SIG-M5 treated with dmso at 0.1 percent for 504 hours (cell line): ENCODE measurements around the gene BRINP3.

ENCODE experiments used
- DNase-seq: peaks from one replicate; lab custom pipeline; 2025; ENCODE audit not compliant: unreplicated experiment; lab: John Stamatoyannopoulos, UW

BRINP3 gene

GRCh38 chr1:190193508-190194115 lies 284.1 kb downstream of the BRINP3 start:
- no peak for DNase-seq

GRCh38 chr1:190192627-190193026 lies 285.0 kb downstream of the BRINP3 start:
- no peak for DNase-seq

DNA sequence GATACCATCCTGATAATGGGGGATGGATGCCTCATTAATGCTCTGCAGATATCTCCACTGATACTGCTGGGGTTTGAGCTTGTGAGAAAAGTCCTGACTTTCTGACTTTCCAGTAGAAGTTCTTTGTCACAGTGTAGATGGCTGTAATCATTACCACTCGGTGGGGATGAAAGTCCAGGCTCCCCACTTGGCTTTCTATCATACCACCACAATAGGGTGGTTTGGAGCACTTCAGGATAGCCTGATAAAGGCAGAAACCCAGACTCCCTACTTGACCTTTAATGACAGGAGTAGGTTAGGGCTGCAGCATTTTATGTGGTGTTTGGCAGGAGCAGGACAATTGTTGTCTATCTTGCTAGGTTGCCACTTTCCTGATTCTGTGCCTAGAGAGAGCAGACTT lies 294.1 kb downstream of the BRINP3 start:
- DNase-seq: no peak

- no peak for DNase-seq
These were observed 297.8 kb downstream of the BRINP3 start for GRCh38 chr1:190179817-190180216.

DNA sequence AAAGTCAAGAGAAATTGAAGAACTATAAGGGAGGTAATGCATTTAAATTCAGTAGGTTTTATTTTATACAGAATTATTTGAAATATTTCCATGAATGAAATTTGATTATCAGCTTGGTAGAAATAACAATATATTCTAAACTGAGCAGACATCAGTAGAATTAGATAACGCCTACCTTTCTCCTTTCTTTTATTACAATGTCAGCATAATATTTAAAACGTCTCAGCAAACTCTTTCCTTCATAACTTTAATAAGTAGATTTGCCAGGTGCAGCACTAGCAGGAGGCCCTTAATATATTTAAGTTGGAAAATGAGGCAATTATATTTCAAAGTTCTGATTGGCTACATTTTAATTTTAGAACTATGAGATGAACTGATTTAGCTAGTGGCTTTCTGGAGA lies 298.8 kb downstream of the BRINP3 start:
- no peak for DNase-seq

DNA sequence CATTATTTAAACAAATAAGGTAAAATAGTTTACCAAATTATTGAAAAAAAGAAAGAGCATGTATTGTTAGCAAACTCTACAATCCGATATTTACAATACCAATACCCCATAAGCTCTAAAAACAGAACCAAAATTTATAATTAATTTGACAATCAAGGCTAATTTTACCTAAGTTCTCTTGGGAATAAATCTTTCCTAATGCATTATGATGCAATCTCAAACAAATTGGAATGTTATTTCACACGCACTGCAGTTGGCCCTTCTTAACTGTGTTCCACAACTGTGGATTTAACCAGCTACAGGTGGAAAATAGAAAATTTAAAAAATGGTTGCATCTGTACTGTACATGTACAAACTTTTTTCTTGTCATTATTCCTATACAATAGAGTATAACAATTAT lies 300.1 kb downstream of the BRINP3 start:
- DNase-seq: no peak

DNA sequence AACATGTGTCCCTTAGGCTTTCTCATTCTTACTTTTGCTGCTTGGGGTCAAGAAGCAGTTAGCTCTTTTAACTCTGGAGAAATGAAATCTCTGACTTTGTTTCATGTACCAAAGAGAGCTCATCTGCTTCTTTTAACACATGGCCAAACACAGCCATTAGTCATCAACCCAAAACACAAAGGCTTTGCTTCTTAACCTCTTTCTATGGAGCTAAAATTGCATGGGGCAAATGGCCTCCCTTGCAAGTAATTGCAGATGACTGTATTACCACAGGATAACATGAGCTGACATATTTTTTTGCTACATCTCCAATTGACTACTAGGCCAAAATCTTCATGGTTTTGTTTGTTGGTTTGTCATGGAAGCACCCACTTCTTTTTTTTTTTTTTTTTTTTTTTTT lies 300.9 kb downstream of the BRINP3 start:
- no peak for DNase-seq

GRCh38 chr1:190175320-190175719 lies 302.3 kb downstream of the BRINP3 start:
- DNase-seq: no peak

DNA sequence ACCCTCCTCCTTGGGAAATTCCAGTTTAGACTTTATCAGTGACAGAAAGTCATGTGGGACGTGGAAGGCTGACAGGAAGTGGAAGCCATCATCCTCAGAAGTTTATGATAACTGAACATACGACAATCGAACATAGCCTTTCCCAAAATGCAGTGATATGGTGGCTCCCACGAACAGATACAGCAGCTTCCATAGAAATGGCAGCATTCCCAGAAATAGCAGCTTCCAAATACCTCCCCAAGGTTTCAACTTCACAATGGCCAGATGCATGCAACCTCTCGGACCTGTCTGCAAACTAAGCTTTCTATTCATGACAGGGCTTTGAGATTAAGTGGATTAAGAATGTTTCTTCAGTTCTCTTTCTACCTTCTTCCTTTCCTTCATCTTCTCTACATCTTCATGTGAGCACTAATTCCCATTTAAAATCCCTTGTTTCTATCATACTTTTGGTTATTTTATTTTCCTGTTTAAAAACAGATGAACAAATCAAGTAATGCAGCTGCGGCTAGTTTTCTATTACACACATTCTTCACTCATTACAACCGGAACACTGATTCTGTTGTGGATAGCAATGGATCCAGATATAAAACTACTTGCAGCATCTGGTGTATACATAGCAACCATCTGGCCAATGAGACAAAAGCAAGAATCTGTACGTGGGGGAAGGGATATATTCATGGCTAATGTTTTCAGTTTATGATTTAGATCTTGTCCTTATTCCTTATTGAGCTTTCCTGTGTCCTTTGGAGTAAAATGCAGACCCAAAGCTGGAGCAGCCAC lies 304.8 kb downstream of the BRINP3 start:
- no peak for DNase-seq

GRCh38 chr1:190170321-190170720 lies 307.3 kb downstream of the BRINP3 start:
- no peak for DNase-seq

DNA sequence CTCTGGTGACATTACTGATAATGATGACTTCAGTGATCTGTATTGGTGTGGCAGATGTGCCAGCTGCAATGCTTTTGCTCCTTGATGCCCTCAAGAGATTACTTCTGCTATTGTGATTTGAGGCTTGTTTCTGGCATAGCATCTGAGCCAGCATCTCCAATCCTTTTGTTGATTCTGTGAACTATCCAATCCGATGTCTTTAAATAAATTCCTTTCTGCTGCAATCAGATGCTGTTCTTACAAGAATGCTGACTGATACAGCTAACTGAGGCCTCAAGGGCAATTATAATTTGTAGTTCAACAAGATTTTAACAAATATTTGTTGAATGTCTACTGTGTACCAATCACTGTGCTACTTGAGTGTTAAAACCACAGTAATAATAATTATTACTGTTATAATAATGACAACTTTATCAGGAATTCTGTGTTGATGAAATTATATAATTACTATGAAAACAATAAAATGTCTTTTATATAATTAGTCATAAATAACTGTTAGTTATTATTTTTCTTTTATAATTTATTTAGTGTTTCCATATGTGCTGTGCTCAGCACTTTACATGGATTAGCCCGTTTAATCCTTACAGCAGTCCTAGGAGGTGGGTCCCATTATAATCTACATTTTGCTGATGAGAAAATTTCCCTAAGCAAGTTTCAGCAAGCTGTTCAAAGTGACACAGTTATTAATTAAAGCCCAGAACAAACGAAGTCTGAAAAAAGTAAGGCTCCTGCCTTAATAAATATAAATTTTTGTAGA lies 308.2 kb downstream of the BRINP3 start:
- DNase-seq: no peak

GRCh38 chr1:190168893-190169280 lies 308.8 kb downstream of the BRINP3 start:
- DNase-seq: no peak

DNA sequence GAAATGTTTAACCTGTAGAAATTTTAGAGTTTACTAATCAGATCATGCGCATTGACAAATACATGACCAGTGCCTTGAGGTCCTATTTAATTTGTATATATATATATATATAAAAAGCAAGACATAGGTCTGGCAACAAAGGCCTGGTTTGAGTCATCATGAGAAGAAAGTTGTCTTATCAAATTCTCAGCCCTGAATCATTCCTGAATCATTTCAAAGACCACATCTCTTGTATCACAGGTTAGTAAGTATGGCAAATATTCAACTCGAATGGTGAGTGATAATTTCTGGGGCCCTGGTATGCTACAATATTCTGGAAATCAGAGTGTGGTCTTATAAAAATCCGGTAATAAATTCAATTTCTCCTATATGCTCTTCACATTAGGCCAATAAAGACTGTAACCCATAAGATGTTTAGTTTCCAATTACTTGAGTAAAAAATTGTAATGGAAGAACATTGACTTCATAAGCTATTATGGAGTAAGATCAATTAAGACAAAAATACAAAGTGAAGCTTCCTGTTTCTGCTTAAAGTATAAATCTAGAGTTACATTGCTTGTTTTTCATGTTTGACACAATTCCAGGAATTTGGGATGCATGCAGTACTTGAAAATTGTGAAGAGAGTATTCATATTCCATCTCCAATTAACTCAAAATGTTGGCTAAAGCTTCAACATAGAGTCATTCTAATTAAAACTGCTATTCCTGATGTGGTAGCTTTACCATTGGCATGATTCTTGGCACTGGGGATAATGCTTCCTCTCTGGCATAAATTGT lies 309.4 kb downstream of the BRINP3 start:
- no peak for DNase-seq

DNA sequence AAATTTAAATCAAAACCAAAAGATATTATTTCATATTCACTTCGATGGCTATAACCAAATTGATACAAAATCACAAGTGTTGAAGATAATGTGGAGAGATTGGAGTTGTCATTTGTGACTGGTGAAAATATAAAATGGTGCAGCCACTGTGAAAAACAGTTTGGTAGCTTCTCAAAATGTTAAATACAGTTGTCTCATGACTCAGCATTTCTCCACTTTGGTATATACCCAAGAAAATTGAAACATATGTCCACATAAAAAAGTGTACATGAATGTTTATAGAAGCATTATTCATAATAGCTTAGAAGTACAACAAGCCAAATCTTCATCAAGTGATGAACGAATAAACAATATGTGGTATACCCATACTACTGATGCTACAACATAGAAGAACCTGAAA lies 318.5 kb downstream of the BRINP3 start:
- no peak for DNase-seq

DNA sequence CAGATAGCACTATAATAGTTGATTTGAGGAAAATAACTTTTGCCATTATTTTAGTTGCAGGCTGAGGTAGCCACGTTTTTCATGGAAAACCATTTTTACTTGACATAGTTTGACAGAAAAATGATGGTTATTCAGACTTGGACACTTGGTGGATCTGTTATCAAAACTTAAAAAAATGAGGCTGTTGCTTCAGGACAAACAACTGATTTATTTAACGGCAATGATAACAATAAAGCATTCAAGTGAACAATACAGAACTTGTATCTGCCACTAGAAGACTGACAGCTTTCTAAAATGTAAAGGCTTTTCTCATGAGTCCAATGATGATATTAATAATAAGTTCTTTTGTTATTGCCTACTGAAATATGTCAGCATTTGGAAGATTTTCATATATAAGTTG lies 322.9 kb downstream of the BRINP3 start:
- no peak for DNase-seq

- DNase-seq: no peak
These were observed 330.0 kb downstream of the BRINP3 start for GRCh38 chr1:190147616-190148015.

DNA sequence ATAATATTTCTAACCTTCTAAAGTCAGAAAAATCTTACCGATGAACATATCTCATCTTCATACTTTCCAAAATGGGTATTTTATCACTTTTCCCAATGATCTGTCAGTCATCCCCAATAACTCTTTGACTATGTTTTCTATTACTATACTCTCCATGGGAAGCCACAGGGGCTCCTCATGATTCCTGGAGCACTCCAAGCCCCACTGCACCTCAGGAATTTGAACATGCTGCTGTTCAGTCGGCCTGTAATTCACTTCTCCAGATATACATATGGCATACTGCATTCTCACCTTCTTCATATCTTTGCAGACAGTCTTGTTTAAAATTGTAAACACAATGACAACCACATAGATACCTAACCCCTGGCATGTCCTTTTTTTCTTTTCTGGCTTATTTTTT lies 333.0 kb downstream of the BRINP3 start:
- no peak for DNase-seq

DNA sequence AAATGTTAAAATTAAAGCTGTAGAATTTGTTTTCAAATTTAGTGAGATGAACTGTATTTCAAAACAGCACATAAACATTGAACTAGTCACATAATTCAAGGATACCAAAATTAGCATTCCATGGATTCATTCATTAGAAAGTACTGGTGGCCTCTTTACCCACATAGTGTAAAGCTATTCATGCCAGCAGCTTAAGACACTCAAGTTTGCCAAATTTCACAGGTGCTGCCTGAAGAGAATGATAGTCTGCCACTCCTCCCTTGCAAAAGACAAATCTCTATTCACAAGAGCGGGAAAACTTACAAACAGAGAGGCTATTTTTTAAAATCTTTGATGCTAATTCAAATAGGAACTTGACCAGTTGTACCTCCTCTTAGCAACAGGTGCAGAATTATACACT lies 337.0 kb downstream of the BRINP3 start:
- no peak for DNase-seq

DNA sequence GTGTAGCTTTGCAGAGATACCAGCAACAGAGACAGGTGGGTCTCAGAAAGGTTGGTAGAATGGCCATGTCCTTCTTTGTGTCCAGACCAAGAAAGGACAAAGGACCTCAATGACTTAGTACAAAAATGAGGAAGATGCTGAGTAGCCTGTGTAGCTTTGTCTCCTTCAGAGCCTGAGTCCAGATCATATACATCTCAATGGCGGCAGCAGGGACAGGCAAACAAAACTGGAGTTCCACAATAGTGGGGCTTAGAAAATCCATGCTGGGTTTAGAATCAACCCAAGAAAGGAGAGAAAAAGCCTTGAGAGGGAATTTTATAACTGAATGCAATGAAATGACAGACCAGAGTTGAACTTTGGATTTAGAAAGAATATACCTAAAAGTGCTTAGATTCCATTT lies 339.0 kb downstream of the BRINP3 start:
- no peak for DNase-seq

GRCh38 chr1:190138266-190138665 lies 339.4 kb downstream of the BRINP3 start:
- DNase-seq: no peak

GRCh38 chr1:190129366-190129765 lies 348.3 kb downstream of the BRINP3 start:
- DNase-seq: no peak
